H1 (cell line): ENCODE results near the gene VASN. TPM values are rescaled to one million over a fixed set of nuclear protein-coding genes. Genes with fewer than 3 reads are reported as not detected.

ENCODE experiments used
- CTCF ChIA-PET: fragments of 300-600 bp; sonication (Branson Sonifier 250); formaldehyde crosslinking; loops from one replicate; lab custom pipeline; 2021; ENCODE audit not compliant: partially characterized antibody; lab: Charles Lee
- POLR2A ChIA-PET: fragments of 300-600 bp; sonication (Branson Sonifier 250); formaldehyde crosslinking; loops from one replicate; lab custom pipeline; 2021; ENCODE audit warnings: inconsistent platforms; ENCODE audit not compliant: partially characterized antibody; lab: Charles Lee
- DNase-seq, 2 experiments: peaks; one replicate each; pipeline versions ENCODE4 v3.0.0 to v3.0.0-alpha.2; 2010 to 2022; ENCODE audit warnings: low spot score in 2 of 2, low read depth in 1 of 2, mixed read lengths in 1 of 2
- FAIRE-seq: peaks from 2 replicates; lab custom pipeline; 2011; peaks lifted over from hg19 to GRCh38; lab: Jason Lieb, UNC
- H2AFZ ChIP-seq: 2 replicates; pipeline ENCODE4 v1.8.1; 2012; ENCODE audit warnings: low read length, inconsistent platforms
- H2AK5ac ChIP-seq: 2 replicates; pipeline ENCODE4 v1.6.1; 2013; ENCODE audit warnings: low read depth, low read length
- H2BK120ac ChIP-seq: replicated peaks from 2 replicates; pipeline ENCODE3; 2013; ENCODE audit warnings: low read depth, low read length, inconsistent platforms
- H2BK12ac ChIP-seq: 2 replicates; pipeline ENCODE4 v1.6.1; 2013; ENCODE audit warnings: low read depth, low read length
- H2BK15ac ChIP-seq: 2 replicates; pipeline ENCODE4 v1.6.1; 2013; ENCODE audit warnings: low read length
- H2BK20ac ChIP-seq: 2 replicates; pipeline ENCODE4 v1.6.1; 2013; ENCODE audit warnings: low read length
- H2BK5ac ChIP-seq: 2 replicates; pipeline ENCODE4 v1.6.1; 2013; ENCODE audit warnings: low read depth, low read length
- H3K14ac ChIP-seq: 2 replicates; pipeline ENCODE4 v1.6.1; 2013; ENCODE audit warnings: inconsistent platforms; ENCODE audit not compliant: insufficient read length
- H3K18ac ChIP-seq: 2 replicates; pipeline ENCODE4 v1.6.1; 2013; ENCODE audit warnings: low read length; ENCODE audit errors: extremely low read depth
- H3K23ac ChIP-seq: 2 replicates; pipeline ENCODE4 v1.6.1; 2013; ENCODE audit warnings: inconsistent platforms; ENCODE audit not compliant: insufficient read length
- H3K23me2 ChIP-seq: 2 replicates; pipeline ENCODE4 v1.6.1; 2013; ENCODE audit warnings: low read depth, low read length
- H3K27ac ChIP-seq: 2 replicates; pipeline ENCODE4 v1.6.1; 2011; ENCODE audit warnings: low read depth, low read length, inconsistent platforms
- H3K27me3 ChIP-seq, 4 experiments: replicated peaks in 1 of 4; 1 replicate in 1 of 4; 2 replicates in 3 of 4; pipeline versions ENCODE4 v1.6.1 to v1.8.1; 2011 to 2013; ENCODE audit warnings: low read length in 3 of 4, mild to moderate bottlenecking in 3 of 4, inconsistent platforms in 2 of 4, mixed read lengths in 2 of 4, moderate library complexity in 1 of 4; ENCODE audit not compliant: control insufficient read depth in 3 of 4, insufficient read depth in 3 of 4; ENCODE audit errors: extremely low read depth in 1 of 4
- H3K36me3 ChIP-seq, 4 experiments: 2 replicates each; pipeline versions ENCODE4 v1.6.1 to v1.8.1; 2011 to 2013; ENCODE audit warnings: mild to moderate bottlenecking in 4 of 4, low read length in 3 of 4, moderate library complexity in 2 of 4, control low read depth in 1 of 4, inconsistent platforms in 1 of 4; ENCODE audit not compliant: insufficient read depth in 4 of 4, control insufficient read depth in 2 of 4
- H3K4ac ChIP-seq: replicated peaks from 2 replicates; pipeline ENCODE3; 2013; ENCODE audit warnings: low read length, low read depth, mixed read lengths, inconsistent platforms; ENCODE audit not compliant: insufficient read length
- H3K4me1 ChIP-seq, 4 experiments: replicated peaks in 1 of 4; 1 replicate in 1 of 4; 2 replicates in 3 of 4; pipeline versions ENCODE4 v1.6.1 to v1.8.1; 2011 to 2013; ENCODE audit warnings: low read length in 3 of 4, inconsistent platforms in 2 of 4, mixed read lengths in 1 of 4; ENCODE audit not compliant: insufficient read depth in 4 of 4, control insufficient read depth in 3 of 4
- H3K4me2 ChIP-seq, 2 experiments: 2 replicates each; pipeline versions ENCODE4 v1.6.1 to v1.8.1; 2011 to 2013; ENCODE audit warnings: low read depth in 2 of 2, low read length in 2 of 2, control low read depth in 1 of 2, inconsistent platforms in 1 of 2, mild to moderate bottlenecking in 1 of 2; ENCODE audit not compliant: insufficient read depth in 1 of 2
- H3K4me3 ChIP-seq, 4 experiments: fragments of 200-600, 300-600 bp in 1 of 4; sonication (generic), shearing (Covaris generic), sonication (Bioruptor Twin) in 1 of 4; 2 replicates each; pipeline versions ENCODE4 v1.5.1 to v1.8.1; 2011 to 2016; ENCODE audit warnings: low read length in 4 of 4, low read depth in 3 of 4, control low read depth in 2 of 4, inconsistent platforms in 2 of 4, mild to moderate bottlenecking in 2 of 4, mixed read lengths in 1 of 4, moderate library complexity in 1 of 4; ENCODE audit not compliant: insufficient read depth in 2 of 4; ENCODE audit errors: extremely low read depth in 1 of 4
- H3K56ac ChIP-seq: replicated peaks from 2 replicates; pipeline ENCODE3; 2013; ENCODE audit warnings: low read depth, mild to moderate bottlenecking, mixed read lengths, low read length, inconsistent platforms; ENCODE audit not compliant: insufficient read length
- H3K79me1 ChIP-seq: 2 replicates; pipeline ENCODE4 v1.6.1; 2013; ENCODE audit warnings: low read depth, low read length, control low read depth
- H3K79me2 ChIP-seq, 2 experiments: 2 replicates each; pipeline versions ENCODE4 v1.6.1 to v1.8.1; 2012 to 2013; ENCODE audit warnings: low read length in 2 of 2, mild to moderate bottlenecking in 2 of 2, inconsistent platforms in 1 of 2; ENCODE audit not compliant: insufficient read depth in 2 of 2, control insufficient read depth in 1 of 2
- H3K9ac ChIP-seq, 4 experiments: replicated peaks in 1 of 4; 1 replicate in 1 of 4; 2 replicates in 3 of 4; pipeline versions ENCODE4 v1.6.1 to v1.8.1; 2011 to 2013; ENCODE audit warnings: low read depth in 3 of 4, low read length in 3 of 4, control low read depth in 2 of 4, mild to moderate bottlenecking in 2 of 4, moderate library complexity in 2 of 4, inconsistent platforms in 1 of 4; ENCODE audit errors: extremely low read depth in 1 of 4
- H3K9me3 ChIP-seq, 2 experiments: 2 replicates each; pipeline versions ENCODE4 v1.6.1 to v1.8.1; 2012 to 2013; ENCODE audit warnings: mild to moderate bottlenecking in 2 of 2, moderate library complexity in 2 of 2, control low read depth in 1 of 2, inconsistent platforms in 1 of 2, low read depth in 1 of 2, low read length in 1 of 2, mixed read lengths in 1 of 2; ENCODE audit not compliant: insufficient read depth in 2 of 2
- H4K20me1 ChIP-seq, 2 experiments: replicated peaks in 1 of 2; 2 replicates each; pipeline versions ENCODE3 to v1.8.1; 2011 to 2013; ENCODE audit warnings: inconsistent platforms in 2 of 2, low read length in 2 of 2, mild to moderate bottlenecking in 1 of 2; ENCODE audit not compliant: insufficient read depth in 2 of 2, control insufficient read depth in 1 of 2
- H4K5ac ChIP-seq: 2 replicates; pipeline ENCODE4 v1.6.1; 2013; ENCODE audit warnings: low read length, low read depth, mixed read lengths, inconsistent platforms; ENCODE audit not compliant: insufficient read length
- H4K8ac ChIP-seq: 2 replicates; pipeline ENCODE4 v1.8.0; 2013; ENCODE audit warnings: mild to moderate bottlenecking, moderate library complexity, low read length, inconsistent platforms; ENCODE audit not compliant: insufficient read depth; ENCODE audit errors: extremely low read depth
- H4K91ac ChIP-seq: replicated peaks from 2 replicates; pipeline ENCODE3; 2013; ENCODE audit warnings: low read length, mixed read lengths, inconsistent platforms; ENCODE audit not compliant: insufficient read length
- CTBP2 ChIP-seq: IDR thresholded peaks from 2 replicates; pipeline ENCODE4 v1.7.0; 2011; ENCODE audit warnings: borderline replicate concordance, mild to moderate bottlenecking, moderate library complexity, mixed read lengths, low read length; ENCODE audit not compliant: insufficient read depth, insufficient read length
- FOSL1 ChIP-seq: IDR thresholded peaks from 2 replicates; pipeline ENCODE4 v1.6.1; 2011; ENCODE audit warnings: mild to moderate bottlenecking, low read depth, low read length, moderate library complexity; ENCODE audit not compliant: insufficient read depth
- JUN ChIP-seq: IDR thresholded peaks from 2 replicates; pipeline ENCODE4 v1.6.1; 2011; ENCODE audit warnings: low read depth, mild to moderate bottlenecking, improper control_type of control experiment, low read length
- KDM5A ChIP-seq: fragments of 200-600 bp; IDR thresholded peaks from 2 replicates; pipeline ENCODE4 v1.7.1; 2012; ENCODE audit warnings: mild to moderate bottlenecking, low read length, inconsistent platforms, mixed read lengths
- NRF1 ChIP-seq: IDR thresholded peaks from 2 replicates; pipeline ENCODE4 v1.6.1; 2011; ENCODE audit warnings: mild to moderate bottlenecking, low read depth, low read length, improper control_type of control experiment
- POLR2AphosphoS5 ChIP-seq: IDR thresholded peaks from 2 replicates; pipeline ENCODE4 v1.6.1; 2011; ENCODE audit warnings: low read depth, low read length
- RAD21 ChIP-seq, 2 experiments: IDR thresholded peaks in 1 of 2; conservative IDR thresholded peaks in 1 of 2; 2 replicates each; pipeline ENCODE4 v1.6.1; 2011; ENCODE audit warnings: low read depth in 2 of 2, low read length in 2 of 2, improper control_type of control experiment in 1 of 2, inconsistent platforms in 1 of 2, mild to moderate bottlenecking in 1 of 2, moderate library complexity in 1 of 2
- SAP30 ChIP-seq: fragments of 300-600 bp; sonication (generic); IDR thresholded peaks from 2 replicates; pipeline ENCODE4 v1.7.1; 2012; ENCODE audit warnings: low read length, moderate library complexity, mild to moderate bottlenecking, inconsistent platforms; ENCODE audit not compliant: insufficient read depth, insufficient replicate concordance
- SP1 ChIP-seq: IDR thresholded peaks from 2 replicates; pipeline ENCODE4 v1.6.1; 2011; ENCODE audit warnings: low read depth, low read length
- SP4 ChIP-seq: IDR thresholded peaks from 2 replicates; pipeline ENCODE4 v1.6.1; 2012; ENCODE audit warnings: low read length, inconsistent platforms
- SRF ChIP-seq: IDR thresholded peaks from 2 replicates; pipeline ENCODE4 v1.6.1; 2011; ENCODE audit warnings: mild to moderate bottlenecking, low read depth, low read length, moderate library complexity
- TAF7 ChIP-seq: optimal IDR thresholded peaks from 2 replicates; pipeline ENCODE3; 2011; ENCODE audit warnings: low read depth, mild to moderate bottlenecking, inconsistent platforms, low read length, moderate library complexity, borderline replicate concordance
- WGBS, 2 experiments: shearing (Covaris generic) in 1 of 2; methylation state at CpG; one replicate each; pipeline versions ENCODE4 v1.1.6 to v1.1.7; 2013 to 2015; ENCODE audit warnings: low lambda C conversion rate in 2 of 2, mixed read lengths in 2 of 2, inconsistent platforms in 1 of 2, low coverage in 1 of 2, missing lambda C conversion rate in 1 of 2; ENCODE audit not compliant: insufficient replicate concordance in 2 of 2, insufficient coverage in 1 of 2, insufficient read length in 1 of 2; ENCODE audit errors: extremely low coverage in 1 of 2, missing lambda C conversion rate in 1 of 2; 5-methylcytosine and 5-hydroxymethylcytosine counted together
- polyA plus RNA-seq, 7 experiments: library from polyadenylated mRNA; depleted of rRNA in 3 of 7; stranded (reverse) in 5 of 7; unstranded in 2 of 7; fragments of >200 nt in 5 of 7; fragments of 200-250 nt in 2 of 7; gene quantifications; 1 replicate in 5 of 7; 2 replicates in 1 of 7; 4 replicates in 1 of 7; pipeline versions ENCODE4 v1.2.1 to v1.2.3, GENCODE V29; 2011 to 2013; ENCODE audit warnings: missing spikeins in 2 of 7, mixed read lengths in 2 of 7
- total RNA-seq: library from RNA; stranded (reverse); fragmentation: NEBNext Ultra II Directional; extraction: Animal tissue kit (Norgen Biotek cat#: 25700); gene quantifications from 2 replicates; pipeline ENCODE4 v1.2.1, GENCODE V29; 2021
- TF ChIP-seq, protein P1 (sequence below): IDR thresholded peaks from 2 replicates; pipeline ENCODE4 v1.6.1; 2012; ENCODE audit warnings: inconsistent platforms

The VASN gene
- total and polyA plus RNA-seq, 2 of the 8 experiments (the other 6 are each of a cell fraction or from before 2014, with no cell fraction given) = 9.6 to 11.3 TPM

DNA sequence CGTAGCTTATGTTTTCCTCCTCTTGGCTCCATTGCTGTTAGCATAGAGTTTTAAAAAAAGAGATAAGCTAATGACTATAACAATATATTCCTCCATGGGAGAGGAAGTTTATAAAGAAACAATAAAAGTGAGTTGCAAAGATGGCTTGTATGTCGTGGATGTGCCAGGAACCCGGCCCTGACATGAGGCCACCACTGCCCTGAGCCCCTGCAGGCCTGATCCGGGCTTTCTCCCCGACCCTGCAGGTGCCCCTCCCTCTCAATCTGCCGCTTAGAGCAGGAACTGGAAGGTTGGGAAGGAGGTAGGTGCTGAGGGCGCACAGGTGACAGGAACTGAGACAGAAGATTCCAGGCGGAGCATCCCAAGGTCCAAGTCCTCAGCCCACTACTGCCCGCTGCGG lies 32.2 kb upstream of the VASN start:
- Histone ChIP-seq H2BK20ac (no peak overlapping the region), H2BK15ac (no peak overlapping the region), H3K36me3 (peaks cover 0 to 15% (median 9%) of the 10 kb centered on the region in 4 experiments; a peak in 4 of 8 replicates), H4K8ac (no peak overlapping the region), H3K4me1 (no peaks in the 10 kb centered on the region; a peak in 2 of 7 replicates), H3K23me2 (no peaks in the 10 kb centered on the region), H2BK5ac (no peak overlapping the region), H3K23ac (no peak overlapping the region), H3K14ac (no peak overlapping the region), H3K27ac (no peak overlapping the region), H3K18ac (no peak overlapping the region), H3K79me1 (peaks cover 3% of the 10 kb centered on the region), H2AFZ (no peak overlapping the region), H3K9me3 (no peaks in the 10 kb centered on the region), H3K79me2 (peaks cover 0 to 16% of the 10 kb centered on the region in 2 experiments; a peak in 3 of 4 replicates), H4K5ac (no peak overlapping the region), H4K20me1 (peaks cover 22 to 26% of the 10 kb centered on the region in 2 experiments), H3K4me3 (no peak overlapping the region), H3K56ac (no peak overlapping the region), H3K4ac (no peak overlapping the region), H2BK120ac (no peak overlapping the region), H2BK12ac (no peak overlapping the region), H3K9ac (no peak overlapping the region), H2AK5ac (no peak overlapping the region), H3K4me2 (no peak overlapping the region), H3K27me3 (no peaks in the 10 kb centered on the region), H4K91ac (no peak overlapping the region)
- 95% methylated on average over 9 of the region's 10 CpGs; no CpG with 5 or more reads in 1 of the 2 experiments for WGBS, 2 experiments
- DNase-seq (no peak), FAIRE-seq (no peak)
- CTCF ChIA-PET = interaction anchor here (0.6 to 17.1 kb wide), 21 partner anchors 10 to 793 kb away, joined by 3 to 211 read pairs (median 4); partner anchors contain the start of gene PAM16
- POLR2A ChIA-PET = interaction anchor here (0.6 to 16.2 kb wide), 12 partner anchors 10 to 535 kb away, joined by 3 to 154 read pairs (median 4); partner anchors contain the start of gene PAM16
- TF ChIP-seq TAF7 = no peak
- TF ChIP-seq SRF = no peak
- TF ChIP-seq FOSL1 = no peak
- no peak for TF ChIP-seq NRF1
- TF ChIP-seq, protein P1, sequence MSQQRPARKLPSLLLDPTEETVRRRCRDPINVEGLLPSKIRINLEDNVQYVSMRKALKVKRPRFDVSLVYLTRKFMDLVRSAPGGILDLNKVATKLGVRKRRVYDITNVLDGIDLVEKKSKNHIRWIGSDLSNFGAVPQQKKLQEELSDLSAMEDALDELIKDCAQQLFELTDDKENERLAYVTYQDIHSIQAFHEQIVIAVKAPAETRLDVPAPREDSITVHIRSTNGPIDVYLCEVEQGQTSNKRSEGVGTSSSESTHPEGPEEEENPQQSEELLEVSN = no peak
- no peak for TF ChIP-seq KDM5A
- TF ChIP-seq RAD21 (IDR thresholded peaks at IDR 0.05 in 1 of 2, conservative IDR thresholded peaks at IDR 0.05 in 1 of 2; ENCODE audit: low read depth in 2 of 2, low read length in 2 of 2) = no peak
- no peak for TF ChIP-seq CTBP2
- no peak for TF ChIP-seq POLR2AphosphoS5
- TF ChIP-seq SP4 = no peak
- no peak for TF ChIP-seq SAP30
- no peak for TF ChIP-seq SP1
- no peak for TF ChIP-seq JUN
